ENCODE data around the gene SLC39A7.

- TF ChIP-seq CEBPB (IDR thresholded peaks at IDR 0.05) (no peak), CTCF (IDR thresholded peaks at IDR 0.05) (no peak), HOXA7 (CRISPR knock-in tag; IDR thresholded peaks at IDR 0.05) (no peak), SMC3 (IDR thresholded peaks at IDR 0.05) (no peak), HEYL (CRISPR knock-in tag; IDR thresholded peaks at IDR 0.05) (no peak), POLR2A (IDR thresholded peaks at IDR 0.05; ENCODE audit: low read length) (no peak), REST (IDR thresholded peaks at IDR 0.05) (no peak), JUNB (IDR thresholded peaks at IDR 0.05) (no peak), HDAC2 (IDR thresholded peaks at IDR 0.05) (no peak), ZSCAN20 (CRISPR knock-in tag; IDR thresholded peaks at IDR 0.05) (no peak)
These were observed 1.3 kb downstream of the SLC39A7 start for GRCh38 chr6:33201935-33202334.
